H9 (cell line): ENCODE results near the gene SLC6A3. TPM values are rescaled to one million over a fixed set of nuclear protein-coding genes. Genes with fewer than 3 reads are reported as not detected.

Experiments used
- DNase-seq: peaks from one replicate; pipeline ENCODE4 v3.0.0-alpha.2; 2017
- H2AFZ ChIP-seq: one replicate; pipeline ENCODE4 v1.6.1; 2013; ENCODE audit warnings: mild to moderate bottlenecking, low read length, control low read depth, moderate library complexity
- H2AK5ac ChIP-seq: 2 replicates; pipeline ENCODE4 v1.6.1; 2013; ENCODE audit warnings: low read length, control low read depth, mixed read lengths; ENCODE audit not compliant: insufficient read length
- H2BK120ac ChIP-seq: one replicate; pipeline ENCODE4 v1.6.1; 2013; ENCODE audit warnings: low read depth, mild to moderate bottlenecking, low read length, control low read depth, inconsistent platforms; ENCODE audit not compliant: poor library complexity, severe bottlenecking
- H2BK12ac ChIP-seq: 2 replicates; pipeline ENCODE4 v1.6.1; 2013; ENCODE audit warnings: low read length, control low read depth, mixed read lengths, low read depth; ENCODE audit not compliant: insufficient read length
- H2BK15ac ChIP-seq: 2 replicates; pipeline ENCODE4 v1.6.1; 2013; ENCODE audit warnings: low read depth, low read length, control low read depth
- H2BK20ac ChIP-seq: one replicate; pipeline ENCODE4 v1.6.1; 2013; ENCODE audit warnings: low read depth, mild to moderate bottlenecking, low read length, control low read depth, inconsistent platforms; ENCODE audit not compliant: poor library complexity, severe bottlenecking
- H2BK5ac ChIP-seq: 2 replicates; pipeline ENCODE4 v1.6.1; 2013; ENCODE audit warnings: low read length, control low read depth, mixed read lengths; ENCODE audit not compliant: insufficient read length
- H3K14ac ChIP-seq: 2 replicates; pipeline ENCODE4 v1.6.1; 2013; ENCODE audit warnings: low read length, control low read depth; ENCODE audit not compliant: insufficient read depth
- H3K18ac ChIP-seq: 2 replicates; pipeline ENCODE4 v1.6.1; 2013; ENCODE audit warnings: low read depth, mild to moderate bottlenecking, mixed read lengths, low read length, control low read depth; ENCODE audit not compliant: insufficient read length
- H3K23ac ChIP-seq: 2 replicates; pipeline ENCODE4 v1.6.1; 2013; ENCODE audit warnings: low read length, control low read depth, mixed read lengths, low read depth; ENCODE audit not compliant: insufficient read length
- H3K23me2 ChIP-seq: 2 replicates; pipeline ENCODE4 v1.6.1; 2013; ENCODE audit warnings: low read depth, mild to moderate bottlenecking, mixed read lengths, low read length, control low read depth; ENCODE audit not compliant: insufficient read length, poor library complexity, severe bottlenecking
- H3K27ac ChIP-seq: 2 replicates; pipeline ENCODE4 v1.5.1; 2013; ENCODE audit warnings: low read length, control low read depth, mixed read lengths, low read depth; ENCODE audit not compliant: insufficient read length
- H3K27me3 ChIP-seq: 2 replicates; pipeline ENCODE4 v1.6.1; 2013; ENCODE audit warnings: low read length, control low read depth, inconsistent platforms; ENCODE audit not compliant: insufficient read depth
- H3K4ac ChIP-seq: 2 replicates; pipeline ENCODE4 v1.6.1; 2013; ENCODE audit warnings: low read depth, mild to moderate bottlenecking, control low read depth, inconsistent platforms, low read length, moderate library complexity
- H3K4me1 ChIP-seq: 2 replicates; pipeline ENCODE4 v1.6.1; 2013; ENCODE audit warnings: low read length, control low read depth, inconsistent platforms; ENCODE audit not compliant: insufficient read depth
- H3K4me2 ChIP-seq: 2 replicates; pipeline ENCODE4 v1.6.1; 2013; ENCODE audit warnings: low read length, control low read depth, mixed read lengths; ENCODE audit not compliant: insufficient read length, insufficient read depth
- H3K56ac ChIP-seq: 2 replicates; pipeline ENCODE4 v1.6.1; 2013; ENCODE audit warnings: low read depth, mild to moderate bottlenecking, mixed read lengths, low read length, control low read depth; ENCODE audit not compliant: insufficient read length
- H3K79me1 ChIP-seq: 2 replicates; pipeline ENCODE4 v1.6.1; 2013; ENCODE audit warnings: low read depth, mild to moderate bottlenecking, moderate library complexity, low read length, control low read depth, inconsistent platforms; ENCODE audit not compliant: insufficient read depth, poor library complexity, severe bottlenecking
- H3K79me2 ChIP-seq: 2 replicates; pipeline ENCODE4 v1.6.1; 2013; ENCODE audit warnings: low read length, control low read depth, inconsistent platforms; ENCODE audit not compliant: insufficient read depth
- H3K9ac ChIP-seq: 2 replicates; pipeline ENCODE4 v1.6.1; 2013; ENCODE audit warnings: low read length, control low read depth, mixed read lengths; ENCODE audit not compliant: insufficient read length; ENCODE audit errors: extremely low read depth
- H3K9me3 ChIP-seq: one replicate; pipeline ENCODE4 v1.6.1; 2013; ENCODE audit warnings: low read depth, low read length, inconsistent platforms; ENCODE audit not compliant: control insufficient read depth
- H3T11ph ChIP-seq: one replicate; pipeline ENCODE4 v1.6.1; 2013; ENCODE audit warnings: mild to moderate bottlenecking, low read length, control low read depth, inconsistent platforms
- H4K20me1 ChIP-seq: one replicate; pipeline ENCODE4 v1.6.1; 2013; ENCODE audit not compliant: control insufficient read depth, insufficient read length, insufficient read depth
- H4K5ac ChIP-seq: 2 replicates; pipeline ENCODE4 v1.6.1; 2013; ENCODE audit warnings: low read depth, mild to moderate bottlenecking, mixed read lengths, low read length, control low read depth; ENCODE audit not compliant: insufficient read length
- H4K8ac ChIP-seq: replicated peaks from 2 replicates; pipeline ENCODE4 v1.6.1; 2013; ENCODE audit warnings: low read length, control low read depth, mixed read lengths, low read depth; ENCODE audit not compliant: insufficient read length
- H4K91ac ChIP-seq: 2 replicates; pipeline ENCODE4 v1.6.1; 2013; ENCODE audit warnings: low read depth, mild to moderate bottlenecking, moderate library complexity, mixed read lengths, low read length, control low read depth; ENCODE audit not compliant: insufficient read length
- H3K27ac Mint-ChIP-seq, 3 experiments: 2 replicates in 2 of 3; 3 replicates in 1 of 3; pipeline ENCODE4 v1.8.0; 2020 to 2021; ENCODE audit warnings: mixed read lengths in 3 of 3, mild to moderate bottlenecking in 1 of 3, moderate library complexity in 1 of 3
- H3K27me3 Mint-ChIP-seq: 2 replicates; pipeline ENCODE4 v1.8.0; 2021; ENCODE audit warnings: low read depth, mild to moderate bottlenecking, moderate library complexity, mixed read lengths
- H3K36me3 Mint-ChIP-seq, 3 experiments: 2 replicates in 2 of 3; 3 replicates in 1 of 3; pipeline ENCODE4 v1.8.0; 2020 to 2021; ENCODE audit warnings: low read depth in 3 of 3, mixed read lengths in 3 of 3; ENCODE audit not compliant: insufficient read depth in 1 of 3
- H3K4me1 Mint-ChIP-seq, 2 experiments: 2 replicates each; pipeline ENCODE4 v1.8.0; 2020; ENCODE audit warnings: mixed read lengths in 2 of 2
- H3K4me3 Mint-ChIP-seq, 2 experiments: 2 replicates in 1 of 2; 3 replicates in 1 of 2; pipeline ENCODE4 v1.8.0; 2020 to 2021; ENCODE audit warnings: mild to moderate bottlenecking in 2 of 2, mixed read lengths in 2 of 2, moderate library complexity in 1 of 2
- H3K9me3 Mint-ChIP-seq, 2 experiments: 2 replicates in 1 of 2; 3 replicates in 1 of 2; pipeline ENCODE4 v1.8.0; 2020; ENCODE audit warnings: mild to moderate bottlenecking in 2 of 2, mixed read lengths in 2 of 2, moderate library complexity in 1 of 2
- WGBS: extraction: QIAGEN DNeasy Blood & Tissue Kit; methylation state at CpG from one replicate; pipeline ENCODE4 v1.1.7; 2013; ENCODE audit warnings: missing lambda C conversion rate, low lambda C conversion rate, mixed read lengths; ENCODE audit not compliant: insufficient read length; ENCODE audit errors: extremely low coverage; 5-methylcytosine and 5-hydroxymethylcytosine counted together
- total RNA-seq: library from RNA; stranded (reverse); gene quantifications from 2 replicates; pipeline ENCODE4 v1.2.1, GENCODE V29; 2021
- TF ChIP-seq, protein P1 (sequence below): fragments of 200-600 bp; sonication (generic); conservative IDR thresholded peaks from 3 replicates; pipeline ENCODE4 v1.8.0; 2021; ENCODE audit warnings: antibody characterized with exemption, mild to moderate bottlenecking

Gene SLC6A3
- total RNA-seq, 1 experiment from 2014 or later, result 0.61 TPM

DNA sequence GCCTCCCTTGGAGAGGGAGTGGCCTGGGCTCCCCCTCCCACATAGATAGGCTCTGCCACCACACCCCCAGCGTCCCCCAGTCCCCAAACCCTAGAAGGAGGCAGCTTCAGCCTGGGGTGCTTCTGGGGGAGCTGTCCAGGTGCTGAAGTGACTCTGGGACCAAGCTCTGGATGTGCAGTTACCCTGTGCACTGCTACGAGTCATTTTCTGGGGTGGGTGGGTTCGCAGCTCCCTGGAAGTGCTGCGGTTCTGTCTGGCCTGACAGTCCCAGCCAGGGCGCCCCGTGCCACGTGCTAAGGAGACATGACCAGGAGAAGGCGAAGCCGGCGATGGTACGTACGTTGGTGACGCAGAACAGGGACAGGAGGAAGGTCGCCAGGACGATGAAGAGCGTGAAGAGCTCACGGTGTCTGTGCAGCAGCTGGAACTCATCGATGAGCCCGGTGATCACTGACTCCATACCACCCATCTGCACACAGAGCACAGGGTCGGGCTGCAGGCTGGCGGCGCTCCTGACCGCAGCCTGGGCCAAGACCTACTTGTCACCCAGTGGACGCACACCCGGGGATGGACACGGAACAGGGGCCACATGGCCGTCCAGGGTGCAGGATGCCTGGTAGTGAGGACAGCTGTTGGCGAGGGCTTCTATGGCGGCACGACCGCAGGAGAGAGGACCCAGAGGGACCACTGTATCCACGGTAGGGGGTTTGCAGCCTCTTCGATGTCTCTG, 35.7 kb downstream of the SLC6A3 start:
- Mint-ChIP-seq H3K36me3 (no peaks in the 10 kb centered on the region; a peak in 1 of 7 replicates), H3K27me3 (peaks cover 8% of the 10 kb centered on the region), H3K9me3 (no peaks in the 10 kb centered on the region; a peak in 1 of 5 replicates), H3K4me3 (no peak overlapping the region), H3K27ac (no peak overlapping the region), H3K4me1 (peaks cover 17 to 33% of the 10 kb centered on the region in 2 experiments)
- H3K14ac ChIP-seq, result no peak overlapping the region; the same call in 1 of the 2 replicates
- H4K91ac ChIP-seq, result no peak overlapping the region
- no peak overlapping the region for H2BK5ac ChIP-seq
- H3K79me2 ChIP-seq, result no peaks in the 10 kb centered on the region
- H3K23ac ChIP-seq, result no peak overlapping the region
- no peak overlapping the region for H2AFZ ChIP-seq
- no peak overlapping the region for H4K8ac ChIP-seq
- H2AK5ac ChIP-seq, result no peak overlapping the region
- no peaks in the 10 kb centered on the region for H3K23me2 ChIP-seq
- peak; percentile 52 for DNase-seq
- peaks cover 3% of the 10 kb centered on the region; the same call in 1 of the 2 replicates for H3K4me1 ChIP-seq
- H3T11ph ChIP-seq, result no peak overlapping the region
- H3K4me2 ChIP-seq, result no peak overlapping the region
- H4K20me1 ChIP-seq, result no peaks in the 10 kb centered on the region
- H3K79me1 ChIP-seq, result no peaks in the 10 kb centered on the region
- no peak overlapping the region for H4K5ac ChIP-seq
- H3K27ac ChIP-seq, result no peak overlapping the region
- H2BK12ac ChIP-seq, result no peak overlapping the region
- no peak overlapping the region for H3K9ac ChIP-seq
- WGBS, result no CpG with 5 or more reads among the region's 33 CpGs
- no peak overlapping the region for H3K18ac ChIP-seq
- no peak overlapping the region for H3K4ac ChIP-seq
- H3K27me3 ChIP-seq, result no peaks in the 10 kb centered on the region
- H3K9me3 ChIP-seq, result no peaks in the 10 kb centered on the region
- no peak overlapping the region for H3K56ac ChIP-seq
- no peak overlapping the region for H2BK20ac ChIP-seq
- H2BK120ac ChIP-seq, result no peak overlapping the region
- TF ChIP-seq, protein P1, sequence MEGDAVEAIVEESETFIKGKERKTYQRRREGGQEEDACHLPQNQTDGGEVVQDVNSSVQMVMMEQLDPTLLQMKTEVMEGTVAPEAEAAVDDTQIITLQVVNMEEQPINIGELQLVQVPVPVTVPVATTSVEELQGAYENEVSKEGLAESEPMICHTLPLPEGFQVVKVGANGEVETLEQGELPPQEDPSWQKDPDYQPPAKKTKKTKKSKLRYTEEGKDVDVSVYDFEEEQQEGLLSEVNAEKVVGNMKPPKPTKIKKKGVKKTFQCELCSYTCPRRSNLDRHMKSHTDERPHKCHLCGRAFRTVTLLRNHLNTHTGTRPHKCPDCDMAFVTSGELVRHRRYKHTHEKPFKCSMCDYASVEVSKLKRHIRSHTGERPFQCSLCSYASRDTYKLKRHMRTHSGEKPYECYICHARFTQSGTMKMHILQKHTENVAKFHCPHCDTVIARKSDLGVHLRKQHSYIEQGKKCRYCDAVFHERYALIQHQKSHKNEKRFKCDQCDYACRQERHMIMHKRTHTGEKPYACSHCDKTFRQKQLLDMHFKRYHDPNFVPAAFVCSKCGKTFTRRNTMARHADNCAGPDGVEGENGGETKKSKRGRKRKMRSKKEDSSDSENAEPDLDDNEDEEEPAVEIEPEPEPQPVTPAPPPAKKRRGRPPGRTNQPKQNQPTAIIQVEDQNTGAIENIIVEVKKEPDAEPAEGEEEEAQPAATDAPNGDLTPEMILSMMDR, result no peak
- H2BK15ac ChIP-seq, result no peak overlapping the region
